ENCODE data around the gene PRKCQ.

DNA sequence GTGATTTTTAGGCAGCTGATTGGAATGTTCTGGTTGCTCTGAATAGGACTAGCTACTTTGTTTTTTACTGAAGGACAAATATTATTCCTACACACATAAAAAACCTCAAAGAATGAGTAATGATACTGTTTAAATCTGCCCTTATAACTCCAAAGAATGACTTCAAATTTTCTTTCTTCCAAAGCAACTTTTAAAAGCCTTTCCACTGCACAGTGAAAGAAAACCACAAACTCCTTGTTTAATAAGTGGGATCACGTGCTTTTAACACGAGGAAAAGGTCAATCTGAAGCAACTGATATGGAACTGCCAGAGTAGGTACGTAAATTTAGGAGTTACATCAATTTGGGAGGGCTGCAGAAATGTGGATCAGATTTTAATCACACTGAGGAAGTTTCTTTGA lies 8.0 kb upstream of the PRKCQ start:
- TF ChIP-seq, protein P1, sequence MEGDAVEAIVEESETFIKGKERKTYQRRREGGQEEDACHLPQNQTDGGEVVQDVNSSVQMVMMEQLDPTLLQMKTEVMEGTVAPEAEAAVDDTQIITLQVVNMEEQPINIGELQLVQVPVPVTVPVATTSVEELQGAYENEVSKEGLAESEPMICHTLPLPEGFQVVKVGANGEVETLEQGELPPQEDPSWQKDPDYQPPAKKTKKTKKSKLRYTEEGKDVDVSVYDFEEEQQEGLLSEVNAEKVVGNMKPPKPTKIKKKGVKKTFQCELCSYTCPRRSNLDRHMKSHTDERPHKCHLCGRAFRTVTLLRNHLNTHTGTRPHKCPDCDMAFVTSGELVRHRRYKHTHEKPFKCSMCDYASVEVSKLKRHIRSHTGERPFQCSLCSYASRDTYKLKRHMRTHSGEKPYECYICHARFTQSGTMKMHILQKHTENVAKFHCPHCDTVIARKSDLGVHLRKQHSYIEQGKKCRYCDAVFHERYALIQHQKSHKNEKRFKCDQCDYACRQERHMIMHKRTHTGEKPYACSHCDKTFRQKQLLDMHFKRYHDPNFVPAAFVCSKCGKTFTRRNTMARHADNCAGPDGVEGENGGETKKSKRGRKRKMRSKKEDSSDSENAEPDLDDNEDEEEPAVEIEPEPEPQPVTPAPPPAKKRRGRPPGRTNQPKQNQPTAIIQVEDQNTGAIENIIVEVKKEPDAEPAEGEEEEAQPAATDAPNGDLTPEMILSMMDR (IDR thresholded peaks at IDR 0.05): no peak
- no peak for TF ChIP-seq POLR2A (IDR thresholded peaks at IDR 0.05)
- no peak for TF ChIP-seq EP300 (IDR thresholded peaks at IDR 0.05)

Data from tibial nerve (tissue), 4 donors.